Mesodermal cell (in vitro differentiated cells): ENCODE results near the gene VTI1B.
A peak's percentile ranks its signal among the peaks of the same experiment; 100 is the strongest.

ENCODE experiments used
- H3K27ac ChIP-seq: 2 replicates; pipeline ENCODE4 v1.7.0; 2013; ENCODE audit warnings: mild to moderate bottlenecking, low read depth, low read length, moderate library complexity; ENCODE audit not compliant: severe bottlenecking
- H3K36me3 ChIP-seq: 2 replicates; pipeline ENCODE4 v1.7.1; 2013; ENCODE audit warnings: mild to moderate bottlenecking, low read length, moderate library complexity; ENCODE audit not compliant: control insufficient read depth, insufficient read depth
- H3K4me1 ChIP-seq: one replicate; pipeline ENCODE4 v1.7.1; 2013; ENCODE audit warnings: mild to moderate bottlenecking, low read length; ENCODE audit not compliant: insufficient read depth, control insufficient read depth, poor library complexity, severe bottlenecking
- H3K4me3 ChIP-seq: 2 replicates; pipeline ENCODE4 v1.7.0; 2013; ENCODE audit warnings: low read length, control low read depth, mild to moderate bottlenecking; ENCODE audit not compliant: insufficient read depth, poor library complexity, severe bottlenecking; ENCODE audit errors: extremely low read depth
- H3K9me3 ChIP-seq: 2 replicates; pipeline ENCODE4 v1.7.1; 2013; ENCODE audit warnings: mild to moderate bottlenecking, low read length, moderate library complexity; ENCODE audit not compliant: control insufficient read depth
- WGBS, 2 experiments: methylation state at CpG; one replicate each; pipeline ENCODE4 v1.1.5; 2013; ENCODE audit warnings: missing lambda C conversion rate in 2 of 2; ENCODE audit not compliant: insufficient coverage in 2 of 2; 5-methylcytosine and 5-hydroxymethylcytosine counted together

VTI1B gene

GRCh38 chr14:67679006-67679405 is 4.6 kb upstream of the VTI1B start:
- WGBS, 2 experiments, result 93 to 100% methylated on average over 1 to 2 of the region's 2 CpGs
- Histone ChIP-seq H3K36me3 (peaks cover 77% of the 10 kb centered on the region), H3K4me1 (peaks cover 13% of the 10 kb centered on the region), H3K4me3 (no peak overlapping the region), H3K9me3 (no peaks in the 10 kb centered on the region), H3K27ac (no peak overlapping the region)

- WGBS, 2 experiments, result 44 to 46% methylated on average over 15 of the region's 16 CpGs
These were observed 769 bp upstream of the VTI1B start for GRCh38 chr14:67675219-67675582.

GRCh38 chr14:67674139-67674479 is 323 bp downstream of the VTI1B start:
- peaks cover 11% of the 10 kb centered on the region for H3K4me1 ChIP-seq
- H3K36me3 ChIP-seq, result peaks cover 35% of the 10 kb centered on the region
- H3K4me3 ChIP-seq, result peak overlapping the region; percentile 78
- peak overlapping the region; percentile 98 for H3K27ac ChIP-seq
- no peaks in the 10 kb centered on the region for H3K9me3 ChIP-seq
- 2% methylated on average over 9 to 18 of the region's 25 CpGs for WGBS, 2 experiments

More at GRCh38 chr14:67675219-67675582, 769 bp upstream of the VTI1B start:
- Histone ChIP-seq H3K4me3 (peak overlapping the region; percentile 78), H3K4me1 (peaks cover 16% of the 10 kb centered on the region), H3K27ac (peak overlapping the region; percentile 98), H3K36me3 (peaks cover 42% of the 10 kb centered on the region), H3K9me3 (no peaks in the 10 kb centered on the region)

DNA sequence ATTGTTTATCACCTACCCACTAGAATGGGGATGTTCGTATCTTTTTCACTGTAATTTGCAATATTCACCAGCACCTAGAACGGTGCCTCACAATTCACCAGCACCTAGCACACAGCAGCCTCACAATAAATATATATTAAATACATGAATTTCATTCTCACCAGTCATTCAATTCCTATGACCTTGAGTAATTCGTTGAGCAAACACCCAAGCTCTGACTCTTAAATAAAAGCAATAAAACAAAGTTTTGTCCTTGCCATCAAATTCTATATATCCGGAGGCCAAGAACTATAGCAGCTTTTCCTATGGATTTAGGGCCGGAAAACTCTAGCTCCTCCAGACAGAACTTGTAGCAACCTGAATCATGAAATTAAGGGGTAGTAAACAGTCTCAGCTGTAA is 981 bp downstream of the VTI1B start:
- Histone ChIP-seq H3K4me3 (peak overlapping the region; percentile 78), H3K27ac (no peak overlapping the region), H3K36me3 (peaks cover 28% of the 10 kb centered on the region), H3K9me3 (no peaks in the 10 kb centered on the region), H3K4me1 (peaks cover 11% of the 10 kb centered on the region)
- 66% methylated on average over 3 of the region's 5 CpGs; no CpG with 5 or more reads in 1 of the 2 experiments for WGBS, 2 experiments

DNA sequence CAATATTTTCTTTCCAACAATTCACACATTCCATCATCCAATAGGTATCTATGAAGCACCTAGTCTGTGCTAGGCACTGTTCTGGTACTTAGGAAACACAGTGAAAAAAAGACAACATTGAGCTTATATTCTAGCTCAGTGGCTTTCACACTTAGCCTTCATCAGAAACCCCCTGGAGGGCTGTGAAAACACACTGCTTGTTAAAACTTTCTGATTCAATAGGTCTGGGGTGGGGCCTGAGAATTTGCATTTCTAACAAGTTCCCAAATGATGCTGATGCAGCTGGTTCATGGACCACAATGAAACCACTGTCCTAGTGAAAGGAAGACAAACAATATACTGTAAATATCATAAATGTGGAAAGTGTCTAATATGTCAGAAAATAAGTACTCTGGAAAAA is 5.9 kb downstream of the VTI1B start:
- Histone ChIP-seq H3K4me3 (no peak overlapping the region), H3K36me3 (no peaks in the 10 kb centered on the region), H3K27ac (no peak overlapping the region), H3K9me3 (no peaks in the 10 kb centered on the region), H3K4me1 (peaks cover 9% of the 10 kb centered on the region)

DNA sequence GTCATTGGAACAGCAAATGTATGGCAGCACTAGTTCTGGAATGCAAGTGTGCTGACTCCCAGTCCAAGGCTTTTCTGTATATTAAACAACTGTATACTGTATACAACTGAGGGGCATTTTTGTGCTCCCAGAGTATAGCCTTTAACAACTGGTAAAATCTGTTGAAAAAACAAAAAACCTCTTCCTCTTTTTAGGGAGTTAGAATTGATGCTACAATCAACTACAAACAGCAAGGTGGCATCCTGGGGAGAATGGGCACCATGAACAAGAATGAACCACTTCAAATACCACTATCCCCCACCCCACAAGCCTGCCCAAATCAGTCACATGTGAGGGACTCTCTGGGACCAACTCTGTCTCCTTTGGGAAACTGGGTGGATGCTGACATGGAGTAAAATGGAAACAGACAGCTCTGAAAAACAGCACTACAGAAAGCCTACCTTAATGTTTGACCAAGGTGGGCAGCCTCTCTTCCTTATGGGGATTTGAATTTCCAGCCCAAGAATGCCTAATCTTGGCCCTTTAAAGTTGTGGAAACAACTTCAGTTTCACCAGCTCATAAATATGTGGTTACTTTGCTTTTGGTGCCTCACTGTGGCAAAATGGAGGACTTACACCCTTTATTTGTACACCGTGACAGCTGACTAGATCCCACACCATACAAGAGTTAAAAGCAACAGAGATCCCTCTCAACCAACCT is 7.5 kb downstream of the VTI1B start:
- H3K9me3 ChIP-seq, result no peaks in the 10 kb centered on the region
- H3K4me3 ChIP-seq, result no peak overlapping the region
- no peak overlapping the region for H3K27ac ChIP-seq
- WGBS, 2 experiments, result no CpG with 5 or more reads among the region's 1 CpG
- H3K4me1 ChIP-seq, result no peaks in the 10 kb centered on the region
- H3K36me3 ChIP-seq, result peaks cover 11% of the 10 kb centered on the region

- no peak overlapping the region for H3K4me3 ChIP-seq
These were observed 8.6 kb downstream of the VTI1B start for GRCh38 chr14:67665868-67666267.

DNA sequence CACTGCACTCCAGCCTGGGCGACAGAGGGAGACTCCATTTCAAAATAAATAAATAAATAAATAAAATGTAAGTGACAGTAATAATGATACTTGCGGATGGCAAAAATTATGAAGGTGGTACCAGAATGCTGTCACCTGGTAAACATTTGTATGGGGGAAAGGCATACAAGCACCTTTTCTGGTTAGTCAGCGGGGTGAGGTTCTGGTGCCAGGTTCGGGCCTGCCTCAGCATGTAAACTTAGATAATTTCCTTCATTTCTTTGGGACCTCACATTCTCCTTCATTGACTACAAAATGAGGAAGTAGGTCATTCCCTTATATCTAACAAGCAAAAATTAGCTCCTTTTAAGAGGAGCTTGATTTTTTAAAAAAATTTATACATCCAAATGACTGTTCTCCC is 10.8 kb downstream of the VTI1B start:
- Histone ChIP-seq H3K4me1 (no peaks in the 10 kb centered on the region), H3K27ac (no peak overlapping the region), H3K36me3 (peaks cover 36% of the 10 kb centered on the region), H3K4me3 (no peak overlapping the region), H3K9me3 (no peaks in the 10 kb centered on the region)
- 100% methylated on average over 1 of the region's 4 CpGs for WGBS, 2 experiments

More at GRCh38 chr14:67665868-67666267, 8.6 kb downstream of the VTI1B start:
- Histone ChIP-seq H3K4me1 (no peaks in the 10 kb centered on the region), H3K27ac (no peak overlapping the region), H3K9me3 (no peaks in the 10 kb centered on the region), H3K36me3 (peaks cover 15% of the 10 kb centered on the region)
- WGBS, 2 experiments, result 100% methylated on average over 2 of the region's 2 CpGs; no CpG with 5 or more reads in 1 of the 2 experiments

DNA sequence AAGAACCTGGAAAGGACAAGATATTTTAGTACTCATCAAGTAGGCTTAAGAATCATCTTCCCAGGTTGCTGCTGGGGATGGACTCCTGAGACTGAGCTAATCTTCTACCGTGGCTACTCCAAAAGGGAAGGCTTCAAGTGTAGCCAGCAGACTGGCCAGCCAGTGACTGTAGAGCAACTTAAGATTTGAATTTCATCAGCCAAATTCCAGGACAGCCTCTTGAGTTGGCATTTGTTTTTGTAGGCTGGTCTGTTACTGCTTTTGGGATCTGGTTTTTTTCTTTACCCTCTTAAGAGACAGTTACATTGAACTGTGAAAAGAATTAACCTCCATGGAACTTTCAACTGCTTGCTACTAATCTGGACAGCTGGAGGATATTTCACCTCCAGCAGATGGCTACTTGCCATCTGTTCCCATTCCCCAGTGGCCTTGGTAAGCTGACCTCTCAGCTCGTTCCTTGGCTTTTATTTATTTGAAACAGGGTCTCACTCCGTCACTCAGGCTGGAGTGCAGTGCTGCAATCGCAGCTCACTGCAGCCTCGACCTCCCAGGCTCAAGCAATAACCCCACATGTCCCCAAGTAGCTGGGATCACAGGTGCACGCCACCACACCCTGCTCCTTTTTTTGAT is 20.7 kb downstream of the VTI1B start:
- H3K27ac ChIP-seq, result peak overlapping the region; percentile 93
- 95 to 96% methylated on average over 6 of the region's 6 CpGs for WGBS, 2 experiments

DNA sequence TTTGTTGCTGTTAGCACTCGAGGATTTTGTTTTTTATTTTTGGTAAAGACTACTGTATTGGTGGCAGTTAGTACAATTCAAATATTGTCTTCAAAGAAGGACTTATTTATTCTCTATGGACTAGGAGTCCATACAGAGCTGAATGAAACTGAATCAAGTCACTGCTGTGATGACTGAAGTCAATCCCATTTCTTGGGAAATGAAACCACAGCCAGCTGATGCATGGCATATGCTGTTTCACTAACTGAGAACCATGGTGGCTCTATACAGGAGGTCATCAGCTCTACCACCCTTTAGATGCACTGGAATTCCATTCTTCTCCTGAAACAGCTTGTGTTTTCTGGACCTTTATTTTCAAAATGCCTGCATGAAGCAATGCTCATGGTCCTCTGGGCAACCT is 22.2 kb downstream of the VTI1B start:
- Histone ChIP-seq H3K4me3 (no peak overlapping the region), H3K4me1 (no peaks in the 10 kb centered on the region), H3K36me3 (peaks cover 98% of the 10 kb centered on the region), H3K27ac (no peak overlapping the region), H3K9me3 (no peaks in the 10 kb centered on the region)
- WGBS, 2 experiments, result no CpG with 5 or more reads among the region's 1 CpG

More for the DNA sequence above, 20.7 kb downstream of the VTI1B start:
- Histone ChIP-seq H3K4me3 (no peak overlapping the region), H3K9me3 (no peaks in the 10 kb centered on the region), H3K36me3 (peaks cover 89% of the 10 kb centered on the region), H3K4me1 (no peaks in the 10 kb centered on the region)

GRCh38 chr14:67650694-67651093 is 23.7 kb downstream of the VTI1B start:
- H3K4me1 ChIP-seq, result no peaks in the 10 kb centered on the region
- H3K9me3 ChIP-seq, result no peaks in the 10 kb centered on the region
- no peak overlapping the region for H3K4me3 ChIP-seq
- peaks cover 99% of the 10 kb centered on the region for H3K36me3 ChIP-seq
- WGBS, 2 experiments, result 89 to 100% methylated on average over 1 of the region's 2 CpGs
- no peak overlapping the region for H3K27ac ChIP-seq
